ENCODE data around the gene C1QTNF12.

DNA sequence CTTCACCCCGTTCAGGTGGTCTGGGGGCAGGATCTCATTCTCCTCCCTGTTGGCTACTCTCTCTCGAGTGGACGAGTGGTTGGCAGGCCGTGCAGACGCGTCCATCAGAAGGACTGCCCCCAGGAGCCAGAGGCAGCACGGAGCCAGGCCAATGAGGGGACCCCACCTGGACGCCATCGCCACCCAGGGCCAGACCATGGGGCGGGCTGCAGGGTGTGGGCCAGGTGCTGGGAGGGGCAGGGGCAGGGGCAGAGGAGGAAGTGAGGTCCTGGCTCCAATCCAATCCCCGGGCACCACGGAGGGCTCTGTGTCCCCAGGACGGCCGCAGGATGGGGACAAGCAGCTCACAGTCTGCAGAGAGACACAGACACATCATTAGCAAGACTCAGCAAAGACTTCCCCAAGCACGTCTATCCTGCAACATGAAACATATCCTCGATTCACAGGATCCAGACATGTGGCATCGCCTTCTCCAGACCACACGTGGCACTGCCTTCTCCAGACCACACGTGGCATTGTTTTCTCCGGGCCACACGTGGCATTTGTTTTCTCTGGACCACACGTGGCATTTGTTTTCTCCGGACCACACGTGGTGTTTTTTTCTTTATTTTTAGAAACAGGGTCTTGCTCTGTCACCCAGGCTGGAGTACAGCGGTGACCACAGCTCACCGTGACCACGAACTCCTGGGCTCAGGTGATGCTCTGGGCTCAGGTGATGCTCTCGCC, 17.8 kb downstream of the C1QTNF12 start:
- TF ChIP-seq, protein P1, sequence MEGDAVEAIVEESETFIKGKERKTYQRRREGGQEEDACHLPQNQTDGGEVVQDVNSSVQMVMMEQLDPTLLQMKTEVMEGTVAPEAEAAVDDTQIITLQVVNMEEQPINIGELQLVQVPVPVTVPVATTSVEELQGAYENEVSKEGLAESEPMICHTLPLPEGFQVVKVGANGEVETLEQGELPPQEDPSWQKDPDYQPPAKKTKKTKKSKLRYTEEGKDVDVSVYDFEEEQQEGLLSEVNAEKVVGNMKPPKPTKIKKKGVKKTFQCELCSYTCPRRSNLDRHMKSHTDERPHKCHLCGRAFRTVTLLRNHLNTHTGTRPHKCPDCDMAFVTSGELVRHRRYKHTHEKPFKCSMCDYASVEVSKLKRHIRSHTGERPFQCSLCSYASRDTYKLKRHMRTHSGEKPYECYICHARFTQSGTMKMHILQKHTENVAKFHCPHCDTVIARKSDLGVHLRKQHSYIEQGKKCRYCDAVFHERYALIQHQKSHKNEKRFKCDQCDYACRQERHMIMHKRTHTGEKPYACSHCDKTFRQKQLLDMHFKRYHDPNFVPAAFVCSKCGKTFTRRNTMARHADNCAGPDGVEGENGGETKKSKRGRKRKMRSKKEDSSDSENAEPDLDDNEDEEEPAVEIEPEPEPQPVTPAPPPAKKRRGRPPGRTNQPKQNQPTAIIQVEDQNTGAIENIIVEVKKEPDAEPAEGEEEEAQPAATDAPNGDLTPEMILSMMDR (IDR thresholded peaks at IDR 0.05; ENCODE audit: insufficient read depth, low read length), result no peak
- TF ChIP-seq, protein P2, sequence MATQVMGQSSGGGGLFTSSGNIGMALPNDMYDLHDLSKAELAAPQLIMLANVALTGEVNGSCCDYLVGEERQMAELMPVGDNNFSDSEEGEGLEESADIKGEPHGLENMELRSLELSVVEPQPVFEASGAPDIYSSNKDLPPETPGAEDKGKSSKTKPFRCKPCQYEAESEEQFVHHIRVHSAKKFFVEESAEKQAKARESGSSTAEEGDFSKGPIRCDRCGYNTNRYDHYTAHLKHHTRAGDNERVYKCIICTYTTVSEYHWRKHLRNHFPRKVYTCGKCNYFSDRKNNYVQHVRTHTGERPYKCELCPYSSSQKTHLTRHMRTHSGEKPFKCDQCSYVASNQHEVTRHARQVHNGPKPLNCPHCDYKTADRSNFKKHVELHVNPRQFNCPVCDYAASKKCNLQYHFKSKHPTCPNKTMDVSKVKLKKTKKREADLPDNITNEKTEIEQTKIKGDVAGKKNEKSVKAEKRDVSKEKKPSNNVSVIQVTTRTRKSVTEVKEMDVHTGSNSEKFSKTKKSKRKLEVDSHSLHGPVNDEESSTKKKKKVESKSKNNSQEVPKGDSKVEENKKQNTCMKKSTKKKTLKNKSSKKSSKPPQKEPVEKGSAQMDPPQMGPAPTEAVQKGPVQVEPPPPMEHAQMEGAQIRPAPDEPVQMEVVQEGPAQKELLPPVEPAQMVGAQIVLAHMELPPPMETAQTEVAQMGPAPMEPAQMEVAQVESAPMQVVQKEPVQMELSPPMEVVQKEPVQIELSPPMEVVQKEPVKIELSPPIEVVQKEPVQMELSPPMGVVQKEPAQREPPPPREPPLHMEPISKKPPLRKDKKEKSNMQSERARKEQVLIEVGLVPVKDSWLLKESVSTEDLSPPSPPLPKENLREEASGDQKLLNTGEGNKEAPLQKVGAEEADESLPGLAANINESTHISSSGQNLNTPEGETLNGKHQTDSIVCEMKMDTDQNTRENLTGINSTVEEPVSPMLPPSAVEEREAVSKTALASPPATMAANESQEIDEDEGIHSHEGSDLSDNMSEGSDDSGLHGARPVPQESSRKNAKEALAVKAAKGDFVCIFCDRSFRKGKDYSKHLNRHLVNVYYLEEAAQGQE (IDR thresholded peaks at IDR 0.05; ENCODE audit: insufficient replicate concordance, low read depth), result no peak

All from HL-60 (cell line).